ENCODE measurements around the gene UBE2E1.

GRCh38 chr3:23758253-23758838 lies 47.4 kb upstream of the UBE2E1 start:
- TF ChIP-seq POLR2A (IDR thresholded peaks at IDR 0.05): no peak
- no peak for TF ChIP-seq CTCF (IDR thresholded peaks at IDR 0.05)

Measured in suprapubic skin (tissue), 3 donors.